ENCODE data around the gene MYO9A.

DNA sequence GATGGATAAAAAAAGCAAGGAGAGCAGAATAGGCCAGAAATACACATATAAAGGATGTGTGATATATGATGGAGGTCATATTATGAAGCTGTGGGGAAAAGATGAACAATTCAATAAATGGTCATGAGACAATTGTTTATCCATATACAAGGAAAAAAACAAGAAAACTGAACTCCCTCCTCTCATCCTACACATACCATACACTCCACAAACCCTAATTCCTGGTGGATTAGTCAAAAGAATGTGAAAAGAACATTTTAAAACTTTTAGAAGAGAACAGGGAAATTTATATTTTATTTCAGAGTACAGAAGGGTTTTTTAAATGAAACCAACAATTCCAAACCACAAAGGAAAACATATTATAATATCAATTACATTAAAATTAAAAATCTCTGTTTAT, 342.1 kb downstream of the MYO9A start:
- TF ChIP-seq, protein P1, sequence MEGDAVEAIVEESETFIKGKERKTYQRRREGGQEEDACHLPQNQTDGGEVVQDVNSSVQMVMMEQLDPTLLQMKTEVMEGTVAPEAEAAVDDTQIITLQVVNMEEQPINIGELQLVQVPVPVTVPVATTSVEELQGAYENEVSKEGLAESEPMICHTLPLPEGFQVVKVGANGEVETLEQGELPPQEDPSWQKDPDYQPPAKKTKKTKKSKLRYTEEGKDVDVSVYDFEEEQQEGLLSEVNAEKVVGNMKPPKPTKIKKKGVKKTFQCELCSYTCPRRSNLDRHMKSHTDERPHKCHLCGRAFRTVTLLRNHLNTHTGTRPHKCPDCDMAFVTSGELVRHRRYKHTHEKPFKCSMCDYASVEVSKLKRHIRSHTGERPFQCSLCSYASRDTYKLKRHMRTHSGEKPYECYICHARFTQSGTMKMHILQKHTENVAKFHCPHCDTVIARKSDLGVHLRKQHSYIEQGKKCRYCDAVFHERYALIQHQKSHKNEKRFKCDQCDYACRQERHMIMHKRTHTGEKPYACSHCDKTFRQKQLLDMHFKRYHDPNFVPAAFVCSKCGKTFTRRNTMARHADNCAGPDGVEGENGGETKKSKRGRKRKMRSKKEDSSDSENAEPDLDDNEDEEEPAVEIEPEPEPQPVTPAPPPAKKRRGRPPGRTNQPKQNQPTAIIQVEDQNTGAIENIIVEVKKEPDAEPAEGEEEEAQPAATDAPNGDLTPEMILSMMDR (IDR thresholded peaks at IDR 0.05 in 2 of 3, conservative IDR thresholded peaks at IDR 0.05 in 1 of 3; ENCODE audit: control insufficient read depth in 2 of 3, extremely low read depth in 1 of 3, insufficient read depth in 1 of 3, low read depth in 3 of 3, low read length in 3 of 3), result no peak
- TF ChIP-seq HDGF (IDR thresholded peaks at IDR 0.05) (no peak), EZH2 (IDR thresholded peaks at IDR 0.05; ENCODE audit: borderline replicate concordance, control insufficient read depth, low read depth, low read length) (no peak), POLR2AphosphoS5 (IDR thresholded peaks at IDR 0.05; ENCODE audit: low read length) (no peak)

All from GM12878 (cell line).